ENCODE results near the gene MRPS23.

GRCh38 chr17:57818066-57818465 lies 31.8 kb downstream of the MRPS23 start:
- no peak for TF ChIP-seq CTCF (IDR thresholded peaks at IDR 0.05; ENCODE audit: low read length)
- TF ChIP-seq EZH2 (IDR thresholded peaks at IDR 0.05; ENCODE audit: borderline replicate concordance, low read length), result no peak
